Endothelial cell of umbilical vein (primary cell): ENCODE measurements around the gene GSTA2. TPM values are rescaled to one million over a fixed set of nuclear protein-coding genes. Genes with fewer than 3 reads are reported as not detected.

Experiments
- BruUV-seq: library from RNA; stranded (reverse); fragments of 400-500 nt; replicated peaks from 2 replicates; lab custom pipeline; 2021; lab: Mats Ljungman, UMichigan
- CTCF ChIA-PET: fragments of 300-600, 350-600 bp; sonication (Branson Sonifier 250); formaldehyde crosslinking; loops from one replicate; lab custom pipeline; 2021; ENCODE audit warnings: antibody characterized with exemption, inconsistent platforms; lab: Charles Lee
- POLR2A ChIA-PET: fragments of 300-600, 350-600 bp; sonication (Branson Sonifier 250); formaldehyde crosslinking; loops from one replicate; lab custom pipeline; 2021; ENCODE audit warnings: antibody characterized with exemption, inconsistent platforms; lab: Charles Lee
- DNase-seq: peaks from one replicate; pipeline ENCODE4 v3.0.0-alpha.2; 2011; ENCODE audit warnings: low read depth, low spot score
- FAIRE-seq: peaks from 2 replicates; lab custom pipeline; 2011; peaks lifted over from hg19 to GRCh38; lab: Jason Lieb, UNC
- H2AFZ ChIP-seq: 2 replicates; pipeline ENCODE4 v1.6.0; 2012; ENCODE audit warnings: low read depth, low read length, control low read depth, inconsistent platforms
- H3K27ac ChIP-seq: 2 replicates; pipeline ENCODE4 v1.5.1; 2011; ENCODE audit warnings: low read depth, mild to moderate bottlenecking, control low read depth, low read length, moderate library complexity; ENCODE audit not compliant: insufficient read depth
- H3K27me3 ChIP-seq, 2 experiments: 2 replicates each; pipeline versions ENCODE4 v1.6.0 to v1.6.1; 2011; ENCODE audit warnings: low read length in 2 of 2, mixed read lengths in 1 of 2; ENCODE audit not compliant: control insufficient read depth in 2 of 2, insufficient read depth in 2 of 2
- H3K36me3 ChIP-seq, 2 experiments: 2 replicates in 1 of 2; 3 replicates in 1 of 2; pipeline ENCODE4 v1.5.1; 2011; ENCODE audit warnings: low read length in 2 of 2, mild to moderate bottlenecking in 1 of 2, moderate library complexity in 1 of 2; ENCODE audit not compliant: control insufficient read depth in 2 of 2, insufficient read depth in 2 of 2; ENCODE audit errors: extremely low read depth in 1 of 2
- H3K4me1 ChIP-seq: 3 replicates; pipeline ENCODE4 v1.5.1; 2011; ENCODE audit warnings: mild to moderate bottlenecking, low read length; ENCODE audit not compliant: control insufficient read depth, insufficient read depth; ENCODE audit errors: extremely low read depth
- H3K4me2 ChIP-seq: 2 replicates; pipeline ENCODE4 v1.6.1; 2011; ENCODE audit warnings: low read length, control low read depth, mixed read lengths; ENCODE audit not compliant: insufficient read depth
- H3K4me3 ChIP-seq, 3 experiments: fragments of 200-600 bp in 1 of 3; sonication (generic), shearing (Covaris generic) in 1 of 3; replicated peaks in 1 of 3; 2 replicates each; pipeline ENCODE4 v1.5.1; 2011 to 2016; ENCODE audit warnings: control low read depth in 3 of 3, low read length in 3 of 3, mild to moderate bottlenecking in 2 of 3, inconsistent platforms in 1 of 3, low read depth in 1 of 3, moderate library complexity in 1 of 3; ENCODE audit not compliant: insufficient read depth in 1 of 3
- H3K79me2 ChIP-seq: 2 replicates; pipeline ENCODE4 v1.6.0; 2012; ENCODE audit warnings: low read length, inconsistent platforms; ENCODE audit not compliant: control insufficient read depth, insufficient read depth
- H3K9ac ChIP-seq: replicated peaks from 2 replicates; pipeline ENCODE3; 2011; ENCODE audit warnings: low read length, control low read depth; ENCODE audit not compliant: insufficient read depth; ENCODE audit errors: extremely low read depth
- H3K9me1 ChIP-seq: replicated peaks from 3 replicates; pipeline ENCODE4 v1.6.0; 2011; ENCODE audit warnings: mild to moderate bottlenecking, low read length; ENCODE audit not compliant: control insufficient read depth, insufficient read depth; ENCODE audit errors: extremely low read depth
- H3K9me3 ChIP-seq: replicated peaks from 2 replicates; pipeline ENCODE4 v1.5.1; 2012; ENCODE audit warnings: low read length, inconsistent platforms; ENCODE audit not compliant: control insufficient read depth, insufficient read depth
- H4K20me1 ChIP-seq: replicated peaks from 2 replicates; pipeline ENCODE3; 2011; ENCODE audit warnings: mild to moderate bottlenecking, low read length; ENCODE audit not compliant: control insufficient read depth, insufficient read depth; ENCODE audit errors: extremely low read depth
- CTCF ChIP-seq, 2 donors: IDR thresholded peaks; 1 replicate in 1 of 2; 2 replicates in 1 of 2; pipeline ENCODE4 v1.5.1; 2011; ENCODE audit warnings: low read length in 2 of 2, mild to moderate bottlenecking in 2 of 2, moderate library complexity in 2 of 2, control low read depth in 1 of 2, inconsistent platforms in 1 of 2, low read depth in 1 of 2; ENCODE audit not compliant: insufficient read depth in 1 of 2; ENCODE audit errors: extremely low read depth in 1 of 2
- EZH2 ChIP-seq: IDR thresholded peaks from 2 replicates; pipeline ENCODE4 v1.6.1; 2012; ENCODE audit warnings: borderline replicate concordance, low read depth, mild to moderate bottlenecking, moderate library complexity, low read length, inconsistent platforms; ENCODE audit not compliant: severe bottlenecking
- FOS ChIP-seq: IDR thresholded peaks from 2 replicates; pipeline ENCODE4 v1.6.1; 2011; ENCODE audit warnings: mild to moderate bottlenecking, low read length, moderate library complexity, borderline replicate concordance; ENCODE audit not compliant: insufficient read depth
- GATA2 ChIP-seq: IDR thresholded peaks from 2 replicates; pipeline ENCODE4 v1.7.0; 2011; ENCODE audit warnings: low read depth, mild to moderate bottlenecking, moderate library complexity, mixed read lengths, low read length; ENCODE audit not compliant: insufficient read length, insufficient read depth
- JUN ChIP-seq: IDR thresholded peaks from 2 replicates; pipeline ENCODE4 v1.6.1; 2011; ENCODE audit warnings: borderline replicate concordance, low read depth; ENCODE audit not compliant: insufficient read length, insufficient read depth
- MAX ChIP-seq: IDR thresholded peaks from 2 replicates; pipeline ENCODE4 v1.6.1; 2011; ENCODE audit not compliant: insufficient read depth, insufficient read length
- MYC ChIP-seq: IDR thresholded peaks from one replicate; pipeline ENCODE4 v1.6.1; 2011; ENCODE audit warnings: mild to moderate bottlenecking, low read depth, low read length
- POLR2A ChIP-seq: IDR thresholded peaks from 2 replicates; pipeline ENCODE4 v1.6.1; 2012; ENCODE audit warnings: low read depth, mild to moderate bottlenecking, control low read depth, low read length
- POLR2AphosphoS5 ChIP-seq: IDR thresholded peaks from 2 replicates; pipeline ENCODE4 v1.6.1; 2012; ENCODE audit warnings: low read depth, mild to moderate bottlenecking, control low read depth, low read length, moderate library complexity; ENCODE audit not compliant: insufficient read depth
- dilution Hi-C: fragments of 300-500 bp; cut with MboI; formaldehyde crosslinking; loops from one replicate; pipeline ENCODE4 v1.15.0; 2019; ENCODE audit warnings: low sequenced_read_pairs; ENCODE audit not compliant: extremely low pct_ligation_motif_present
- intact Hi-C: fragments of 100-400 bp; cut with micrococcal nuclease; formaldehyde crosslinking; loops from one replicate; pipeline ENCODE4 v1.10.0; 2022
- polyA plus RNA-seq, 4 experiments: library from polyadenylated mRNA; depleted of rRNA in 3 of 4; stranded (reverse) in 3 of 4; unstranded in 1 of 4; fragments of >200 nt; gene quantifications; 2 replicates each; pipeline versions ENCODE4 v1.2.1 to v1.2.3, GENCODE V29; 2011 to 2012; ENCODE audit warnings: missing spikeins in 1 of 4
- total RNA-seq: library from RNA; stranded (reverse); gene quantifications from 2 replicates; pipeline ENCODE4 v1.2.3, GENCODE V29; 2021

Gene GSTA2
- total and polyA plus RNA-seq, 2 donors (not counting 3 experiments of a cell fraction or from before 2014, with no cell fraction given) = not detected

- ChIA-PET POLR2A (no interaction called here), CTCF (interaction anchor here (1.0 to 2.2 kb wide), 4 partner anchors 8 to 760 kb away, joined by 3 to 8 read pairs (median 4); partner anchors contain the start of gene FBXO9)
- Histone ChIP-seq H3K9ac (no peak overlapping the region), H3K4me1 (no peaks in the 10 kb centered on the region), H3K4me2 (no peak overlapping the region), H3K36me3 (no peaks in the 10 kb centered on the region), H3K9me1 (no peaks in the 10 kb centered on the region), H2AFZ (no peak overlapping the region), H3K27me3 (peaks cover 0 to 2% of the 10 kb centered on the region in 2 experiments), H3K27ac (no peak overlapping the region), H3K9me3 (no peaks in the 10 kb centered on the region), H4K20me1 (no peaks in the 10 kb centered on the region), H3K4me3 (no peak overlapping the region), H3K79me2 (no peaks in the 10 kb centered on the region)
- DNase-seq (no peak), FAIRE-seq (no peak)
- dilution Hi-C loops (no loop called here), intact Hi-C loops (no loop called here)
- BruUV-seq = no TSS peak
- TF ChIP-seq MYC = no peak
- no peak for TF ChIP-seq GATA2
- TF ChIP-seq EZH2 = no peak
- no peak for TF ChIP-seq FOS
- no peak for TF ChIP-seq POLR2A
- no peak for TF ChIP-seq JUN
- no peak for TF ChIP-seq CTCF (IDR thresholded peaks at IDR 0.05; ENCODE audit: extremely low read depth in 1 of 2, insufficient read depth in 1 of 2, low read depth in 1 of 2, low read length in 2 of 2)
- no peak for TF ChIP-seq POLR2AphosphoS5
- no peak for TF ChIP-seq MAX
Observed at GRCh38 chr6:52725535-52726192, 37.6 kb downstream of the GSTA2 start.
